WTC11 (cell line): ENCODE results near the gene DDX10. TPM values are rescaled to one million over a fixed set of nuclear protein-coding genes. Genes with fewer than 3 reads are reported as not detected.

Experiments
- ATAC-seq: fragments of 200-7000 bp; cut with Tn5 transposase; 2 replicates; pipeline ENCODE4 v1.10.0; 2021; ENCODE audit warnings: mild to moderate bottlenecking, moderate library complexity
- CTCF ChIA-PET: fragments of 300-600 bp; sonication (Branson Sonifier 250); formaldehyde crosslinking; loops from one replicate; lab custom pipeline; 2021; ENCODE audit warnings: antibody characterized with exemption; lab: Charles Lee
- POLR2A ChIA-PET: fragments of 350-600 bp; sonication (Branson Sonifier 250); formaldehyde crosslinking; loops from one replicate; lab custom pipeline; 2021; ENCODE audit warnings: antibody characterized with exemption; lab: Charles Lee
- DNase-seq: peaks from one replicate; pipeline ENCODE4 v3.0.0; 2021; ENCODE audit warnings: low spot score
- H3K27ac Mint-ChIP-seq: 2 replicates; pipeline ENCODE4 v1.8.0; 2021; ENCODE audit warnings: mixed read lengths
- H3K27me3 Mint-ChIP-seq: 2 replicates; pipeline ENCODE4 v1.8.0; 2021; ENCODE audit warnings: low read depth, mild to moderate bottlenecking, moderate library complexity, mixed read lengths
- H3K36me3 Mint-ChIP-seq: 2 replicates; pipeline ENCODE4 v1.8.0; 2021; ENCODE audit warnings: mixed read lengths
- H3K4me1 Mint-ChIP-seq: 2 replicates; pipeline ENCODE4 v1.8.0; 2022; ENCODE audit warnings: mixed read lengths
- H3K4me3 Mint-ChIP-seq: 2 replicates; pipeline ENCODE4 v1.8.0; 2021; ENCODE audit warnings: mild to moderate bottlenecking, moderate library complexity, mixed read lengths
- H3K9me3 Mint-ChIP-seq: 2 replicates; pipeline ENCODE4 v1.8.0; 2021; ENCODE audit warnings: mixed read lengths
- CREM ChIP-seq: sonication (generic); formaldehyde crosslinking; IDR thresholded peaks from 2 replicates; pipeline ENCODE4 v1.8.1; 2022; ENCODE audit warnings: mild to moderate bottlenecking, missing genetic modification reagents, moderate library complexity
- EMX1 ChIP-seq: fragments of 250-450 bp; sonication (Bioruptor Pico); IDR thresholded peaks from 2 replicates; pipeline ENCODE4 v1.8.0; 2021; ENCODE audit warnings: mild to moderate bottlenecking
- ETV6 ChIP-seq: sonication (generic); formaldehyde crosslinking; IDR thresholded peaks from 2 replicates; pipeline ENCODE4 v1.8.1; 2022; ENCODE audit warnings: mild to moderate bottlenecking, missing genetic modification reagents
- FOXP1 ChIP-seq: sonication (generic); formaldehyde crosslinking; IDR thresholded peaks from 2 replicates; pipeline ENCODE4 v1.8.0; 2022; ENCODE audit warnings: missing genetic modification reagents, mild to moderate bottlenecking, moderate library complexity, borderline replicate concordance
- GABPB1 ChIP-seq: sonication (generic); formaldehyde crosslinking; IDR thresholded peaks from 2 replicates; pipeline ENCODE4 v1.8.1; 2023; ENCODE audit warnings: mild to moderate bottlenecking, missing genetic modification reagents
- JUN ChIP-seq: sonication (generic); formaldehyde crosslinking; IDR thresholded peaks from 2 replicates; pipeline ENCODE4 v1.8.0; 2023; ENCODE audit warnings: mild to moderate bottlenecking, missing genetic modification reagents
- NR2C2 ChIP-seq: sonication (generic); formaldehyde crosslinking; IDR thresholded peaks from 2 replicates; pipeline ENCODE4 v1.8.0; 2022; ENCODE audit warnings: mild to moderate bottlenecking, missing genetic modification reagents
- RORB ChIP-seq: fragments of 250-450 bp; sonication (Bioruptor Pico); IDR thresholded peaks from 2 replicates; pipeline ENCODE4 v1.9.0; 2021; ENCODE audit warnings: mild to moderate bottlenecking
- TEAD1 ChIP-seq: sonication (generic); formaldehyde crosslinking; IDR thresholded peaks from 2 replicates; pipeline ENCODE4 v1.8.0; 2022; ENCODE audit warnings: mild to moderate bottlenecking, missing genetic modification reagents
- ZNF263 ChIP-seq: sonication (generic); formaldehyde crosslinking; IDR thresholded peaks from 2 replicates; pipeline ENCODE4 v1.8.1; 2022; ENCODE audit warnings: low read depth, mild to moderate bottlenecking, moderate library complexity, missing genetic modification reagents
- ZNF317 ChIP-seq: sonication (generic); formaldehyde crosslinking; IDR thresholded peaks from 2 replicates; pipeline ENCODE4 v1.8.1; 2023; ENCODE audit warnings: low read depth, mild to moderate bottlenecking, moderate library complexity, missing genetic modification reagents, borderline replicate concordance
- ZNF396 ChIP-seq: fragments of 250-450 bp; sonication (Bioruptor Pico); IDR thresholded peaks from 2 replicates; pipeline ENCODE4 v1.8.0; 2021; ENCODE audit warnings: mild to moderate bottlenecking, moderate library complexity, borderline replicate concordance
- total RNA-seq: library from RNA; stranded (reverse); gene quantifications from 3 replicates; pipeline ENCODE4 v1.2.3, GENCODE V29; 2021
- TF ChIP-seq, protein P1 (sequence below): sonication (generic); formaldehyde crosslinking; IDR thresholded peaks from 2 replicates; pipeline ENCODE4 v1.8.1; 2022; ENCODE audit warnings: low read depth, missing genetic modification reagents, borderline replicate concordance
- TF ChIP-seq, protein P2 (sequence below): fragments of 250-450 bp; sonication (Bioruptor Pico); IDR thresholded peaks from 2 replicates; pipeline ENCODE4 v1.9.0; 2021; ENCODE audit warnings: mild to moderate bottlenecking
- TF ChIP-seq, protein P3 (sequence below): fragments of 250-450 bp; sonication (Bioruptor Pico); IDR thresholded peaks from 2 replicates; pipeline ENCODE4 v1.9.0; 2021; ENCODE audit warnings: mild to moderate bottlenecking
- TF ChIP-seq, protein P4 (sequence below): sonication (generic); formaldehyde crosslinking; IDR thresholded peaks from 2 replicates; pipeline ENCODE4 v1.8.1; 2023; ENCODE audit warnings: mild to moderate bottlenecking, missing genetic modification reagents, borderline replicate concordance
- TF ChIP-seq, protein P5 (sequence below): fragments of 250-450 bp; sonication (Bioruptor Pico); IDR thresholded peaks from 2 replicates; pipeline ENCODE4 v1.9.0; 2021; ENCODE audit warnings: moderate library complexity, mild to moderate bottlenecking, inconsistent platforms, borderline replicate concordance

DDX10 gene
- total RNA-seq, 1 experiment from 2014 or later = 56.8 TPM

DNA sequence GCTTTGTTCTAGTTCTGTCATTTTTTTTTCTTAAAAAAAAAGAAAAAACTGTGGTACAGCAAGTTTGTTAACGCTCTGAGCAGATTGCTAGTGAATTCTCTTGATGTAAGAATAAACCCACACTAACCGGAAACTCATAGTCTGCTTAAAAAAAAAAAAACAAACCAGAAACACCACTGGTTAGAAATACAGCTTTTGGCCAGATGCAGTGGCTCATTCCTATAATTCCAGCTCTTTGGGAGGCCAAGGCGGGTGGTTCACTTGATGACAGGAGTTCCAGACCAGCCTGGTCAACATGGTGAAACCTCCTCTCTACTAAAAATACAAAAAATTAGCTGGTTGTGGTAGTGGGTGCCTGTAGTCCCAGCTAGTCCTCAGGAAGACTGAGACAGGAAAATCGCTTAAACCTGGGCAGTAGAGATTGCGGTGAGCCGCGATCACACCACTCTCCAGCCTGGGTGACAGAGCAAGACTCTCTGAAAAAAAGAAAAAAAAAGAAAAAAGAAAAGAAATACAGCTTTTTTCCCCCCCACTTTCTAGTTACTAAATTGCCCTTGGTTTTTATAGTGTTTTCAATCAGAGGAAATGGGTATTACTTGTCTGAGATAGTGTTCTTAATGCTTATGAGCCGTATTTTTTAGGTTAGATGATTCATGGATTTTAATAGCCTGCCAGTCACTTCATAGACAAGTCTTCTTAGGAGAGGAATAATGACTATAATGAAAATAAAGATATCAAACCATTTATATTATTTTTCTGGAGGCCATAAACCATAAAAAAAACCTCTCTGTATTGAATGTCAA is 222.8 kb downstream of the DDX10 start (continued):
- TF ChIP-seq EMX1 (no peak), ZNF263 (CRISPR knock-in tag) (no peak)
- TF ChIP-seq, protein P1, sequence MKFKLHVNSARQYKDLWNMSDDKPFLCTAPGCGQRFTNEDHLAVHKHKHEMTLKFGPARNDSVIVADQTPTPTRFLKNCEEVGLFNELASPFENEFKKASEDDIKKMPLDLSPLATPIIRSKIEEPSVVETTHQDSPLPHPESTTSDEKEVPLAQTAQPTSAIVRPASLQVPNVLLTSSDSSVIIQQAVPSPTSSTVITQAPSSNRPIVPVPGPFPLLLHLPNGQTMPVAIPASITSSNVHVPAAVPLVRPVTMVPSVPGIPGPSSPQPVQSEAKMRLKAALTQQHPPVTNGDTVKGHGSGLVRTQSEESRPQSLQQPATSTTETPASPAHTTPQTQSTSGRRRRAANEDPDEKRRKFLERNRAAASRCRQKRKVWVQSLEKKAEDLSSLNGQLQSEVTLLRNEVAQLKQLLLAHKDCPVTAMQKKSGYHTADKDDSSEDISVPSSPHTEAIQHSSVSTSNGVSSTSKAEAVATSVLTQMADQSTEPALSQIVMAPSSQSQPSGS (CRISPR knock-in tag) = no peak

DNA sequence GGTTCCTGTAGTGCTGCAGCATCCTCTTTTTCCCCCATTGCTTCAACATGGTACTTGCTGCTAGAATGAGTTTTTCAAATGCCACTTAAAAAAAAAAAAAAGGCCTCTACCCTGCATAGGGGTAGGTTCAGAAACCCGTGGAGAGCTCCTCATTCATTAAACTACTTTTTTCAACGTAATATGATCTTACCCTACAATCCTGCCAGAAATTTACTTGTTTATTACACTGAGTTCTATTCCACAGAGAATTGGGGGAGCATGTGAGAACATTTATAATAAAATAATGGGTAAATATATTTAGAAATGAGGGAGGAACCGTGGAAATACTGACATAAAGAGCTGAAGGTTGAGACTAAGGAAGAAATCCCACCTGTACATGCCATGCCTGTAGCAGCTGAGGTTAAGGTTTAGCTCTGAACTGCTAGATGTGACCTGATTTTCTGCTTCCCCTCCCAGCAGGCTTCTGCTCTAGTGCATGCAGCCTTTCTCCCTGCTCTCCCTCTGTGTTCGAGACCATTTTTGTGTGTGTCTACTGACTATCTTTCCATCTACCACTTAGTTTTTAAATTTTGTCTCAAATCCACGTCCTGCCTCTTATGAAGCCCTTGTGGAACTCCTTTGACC is 225.7 kb downstream of the DDX10 start:
- TF ChIP-seq TEAD1 (CRISPR knock-in tag) (no peak), NR2C2 (no peak)
- ATAC-seq (peak; percentile 59), DNase-seq (no peak)
- H3K9me3 Mint-ChIP-seq = no peaks in the 10 kb centered on the region
- peak overlapping the region; percentile 46; the same call in 1 of the 2 replicates for H3K27ac Mint-ChIP-seq
- CTCF ChIA-PET = interaction anchor here (1.0 to 1.5 kb wide), 2 partner anchors 19 to 193 kb away, joined by 4 to 6 read pairs; no protein-coding TSS in a partner anchor
- no peaks in the 10 kb centered on the region for H3K36me3 Mint-ChIP-seq
- POLR2A ChIA-PET = interaction anchor here (0.5 kb wide), 1 partner anchor 964 kb away, joined by 3 read pairs; no protein-coding TSS in a partner anchor
- H3K27me3 Mint-ChIP-seq = no peaks in the 10 kb centered on the region
- H3K4me3 Mint-ChIP-seq = no peak overlapping the region
- H3K4me1 Mint-ChIP-seq = peaks cover 54% of the 10 kb centered on the region

DNA sequence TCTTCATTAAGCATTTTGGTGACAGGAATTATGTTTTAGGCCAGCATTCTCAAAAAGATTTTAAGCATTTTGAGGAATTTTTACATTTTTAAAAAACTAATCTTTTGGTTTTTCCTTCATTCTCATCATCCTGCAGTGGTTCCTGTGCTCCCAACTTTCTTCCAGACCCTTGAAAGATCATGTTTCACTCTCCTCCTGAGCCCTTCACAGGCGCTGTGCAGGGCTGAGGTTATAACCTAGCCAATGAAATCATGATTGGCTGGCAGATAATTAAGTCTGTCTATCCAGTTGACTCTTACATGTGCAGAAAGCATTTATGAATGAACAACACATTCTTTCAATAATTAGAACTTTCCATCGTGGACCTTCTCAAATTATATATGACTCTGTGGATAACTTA is 226.3 kb downstream of the DDX10 start:
- H3K4me1 Mint-ChIP-seq = peaks cover 60% of the 10 kb centered on the region
- TF ChIP-seq, protein P2, sequence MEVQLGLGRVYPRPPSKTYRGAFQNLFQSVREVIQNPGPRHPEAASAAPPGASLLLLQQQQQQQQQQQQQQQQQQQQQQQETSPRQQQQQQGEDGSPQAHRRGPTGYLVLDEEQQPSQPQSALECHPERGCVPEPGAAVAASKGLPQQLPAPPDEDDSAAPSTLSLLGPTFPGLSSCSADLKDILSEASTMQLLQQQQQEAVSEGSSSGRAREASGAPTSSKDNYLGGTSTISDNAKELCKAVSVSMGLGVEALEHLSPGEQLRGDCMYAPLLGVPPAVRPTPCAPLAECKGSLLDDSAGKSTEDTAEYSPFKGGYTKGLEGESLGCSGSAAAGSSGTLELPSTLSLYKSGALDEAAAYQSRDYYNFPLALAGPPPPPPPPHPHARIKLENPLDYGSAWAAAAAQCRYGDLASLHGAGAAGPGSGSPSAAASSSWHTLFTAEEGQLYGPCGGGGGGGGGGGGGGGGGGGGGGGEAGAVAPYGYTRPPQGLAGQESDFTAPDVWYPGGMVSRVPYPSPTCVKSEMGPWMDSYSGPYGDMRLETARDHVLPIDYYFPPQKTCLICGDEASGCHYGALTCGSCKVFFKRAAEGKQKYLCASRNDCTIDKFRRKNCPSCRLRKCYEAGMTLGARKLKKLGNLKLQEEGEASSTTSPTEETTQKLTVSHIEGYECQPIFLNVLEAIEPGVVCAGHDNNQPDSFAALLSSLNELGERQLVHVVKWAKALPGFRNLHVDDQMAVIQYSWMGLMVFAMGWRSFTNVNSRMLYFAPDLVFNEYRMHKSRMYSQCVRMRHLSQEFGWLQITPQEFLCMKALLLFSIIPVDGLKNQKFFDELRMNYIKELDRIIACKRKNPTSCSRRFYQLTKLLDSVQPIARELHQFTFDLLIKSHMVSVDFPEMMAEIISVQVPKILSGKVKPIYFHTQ (CRISPR knock-in tag) = no peak
- TF ChIP-seq, protein P3, sequence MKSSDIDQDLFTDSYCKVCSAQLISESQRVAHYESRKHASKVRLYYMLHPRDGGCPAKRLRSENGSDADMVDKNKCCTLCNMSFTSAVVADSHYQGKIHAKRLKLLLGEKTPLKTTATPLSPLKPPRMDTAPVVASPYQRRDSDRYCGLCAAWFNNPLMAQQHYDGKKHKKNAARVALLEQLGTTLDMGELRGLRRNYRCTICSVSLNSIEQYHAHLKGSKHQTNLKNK (CRISPR knock-in tag) = no peak
- TF ChIP-seq JUN (CRISPR knock-in tag) (no peak), CREM (CRISPR knock-in tag) (no peak), RORB (CRISPR knock-in tag) (no peak), ZNF396 (CRISPR knock-in tag) (no peak), EMX1 (no peak), NR2C2 (no peak), FOXP1 (CRISPR knock-in tag) (no peak), ETV6 (no peak)
- no peak for DNase-seq
- no peaks in the 10 kb centered on the region for H3K36me3 Mint-ChIP-seq
- no peaks in the 10 kb centered on the region for H3K27me3 Mint-ChIP-seq
- ChIA-PET CTCF (interaction anchor here (1.5 kb wide), 1 partner anchor 193 kb away, joined by 6 read pairs; no protein-coding TSS in a partner anchor), POLR2A (no interaction called here)
- no peaks in the 10 kb centered on the region for H3K9me3 Mint-ChIP-seq
- H3K27ac Mint-ChIP-seq = no peak overlapping the region
- no peak overlapping the region for H3K4me3 Mint-ChIP-seq
- peak; percentile 39; the same call in 1 of the 2 replicates for ATAC-seq

DNA sequence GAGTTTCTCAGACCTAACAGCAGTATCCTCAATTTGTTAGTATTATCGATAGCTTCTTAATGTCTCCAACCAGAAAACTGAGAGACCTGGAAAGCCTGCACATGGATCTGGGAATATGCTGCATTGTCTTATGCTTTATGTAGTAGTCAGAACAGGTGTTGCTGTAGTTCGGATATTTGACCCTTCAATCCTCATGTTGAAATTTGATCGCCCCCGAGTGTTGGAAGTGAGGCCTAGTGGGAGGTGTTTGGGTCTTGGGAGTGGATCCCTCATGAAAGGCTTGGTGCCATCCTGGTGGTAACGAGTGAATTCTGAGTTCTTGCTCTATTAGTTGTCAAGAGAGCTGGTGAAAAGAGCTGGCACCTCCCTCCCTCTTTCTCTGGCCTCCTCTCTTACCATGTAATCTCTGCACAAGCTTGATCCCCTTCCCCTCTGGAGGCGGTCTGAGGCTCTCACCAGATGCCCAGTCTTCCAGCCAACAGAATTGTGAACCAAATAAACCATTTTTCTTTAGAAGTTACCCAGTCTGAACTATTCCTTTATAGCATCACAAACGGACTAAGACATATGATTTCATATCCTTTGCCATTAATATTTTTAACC is 227.1 kb downstream of the DDX10 start:
- POLR2A ChIA-PET = no interaction called here
- TF ChIP-seq, protein P4, sequence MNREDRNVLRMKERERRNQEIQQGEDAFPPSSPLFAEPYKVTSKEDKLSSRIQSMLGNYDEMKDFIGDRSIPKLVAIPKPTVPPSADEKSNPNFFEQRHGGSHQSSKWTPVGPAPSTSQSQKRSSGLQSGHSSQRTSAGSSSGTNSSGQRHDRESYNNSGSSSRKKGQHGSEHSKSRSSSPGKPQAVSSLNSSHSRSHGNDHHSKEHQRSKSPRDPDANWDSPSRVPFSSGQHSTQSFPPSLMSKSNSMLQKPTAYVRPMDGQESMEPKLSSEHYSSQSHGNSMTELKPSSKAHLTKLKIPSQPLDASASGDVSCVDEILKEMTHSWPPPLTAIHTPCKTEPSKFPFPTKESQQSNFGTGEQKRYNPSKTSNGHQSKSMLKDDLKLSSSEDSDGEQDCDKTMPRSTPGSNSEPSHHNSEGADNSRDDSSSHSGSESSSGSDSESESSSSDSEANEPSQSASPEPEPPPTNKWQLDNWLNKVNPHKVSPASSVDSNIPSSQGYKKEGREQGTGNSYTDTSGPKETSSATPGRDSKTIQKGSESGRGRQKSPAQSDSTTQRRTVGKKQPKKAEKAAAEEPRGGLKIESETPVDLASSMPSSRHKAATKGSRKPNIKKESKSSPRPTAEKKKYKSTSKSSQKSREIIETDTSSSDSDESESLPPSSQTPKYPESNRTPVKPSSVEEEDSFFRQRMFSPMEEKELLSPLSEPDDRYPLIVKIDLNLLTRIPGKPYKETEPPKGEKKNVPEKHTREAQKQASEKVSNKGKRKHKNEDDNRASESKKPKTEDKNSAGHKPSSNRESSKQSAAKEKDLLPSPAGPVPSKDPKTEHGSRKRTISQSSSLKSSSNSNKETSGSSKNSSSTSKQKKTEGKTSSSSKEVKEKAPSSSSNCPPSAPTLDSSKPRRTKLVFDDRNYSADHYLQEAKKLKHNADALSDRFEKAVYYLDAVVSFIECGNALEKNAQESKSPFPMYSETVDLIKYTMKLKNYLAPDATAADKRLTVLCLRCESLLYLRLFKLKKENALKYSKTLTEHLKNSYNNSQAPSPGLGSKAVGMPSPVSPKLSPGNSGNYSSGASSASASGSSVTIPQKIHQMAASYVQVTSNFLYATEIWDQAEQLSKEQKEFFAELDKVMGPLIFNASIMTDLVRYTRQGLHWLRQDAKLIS (CRISPR knock-in tag) = no peak
- TF ChIP-seq GABPB1 (no peak), ZNF317 (CRISPR knock-in tag) (no peak)
- TF ChIP-seq, protein P5, sequence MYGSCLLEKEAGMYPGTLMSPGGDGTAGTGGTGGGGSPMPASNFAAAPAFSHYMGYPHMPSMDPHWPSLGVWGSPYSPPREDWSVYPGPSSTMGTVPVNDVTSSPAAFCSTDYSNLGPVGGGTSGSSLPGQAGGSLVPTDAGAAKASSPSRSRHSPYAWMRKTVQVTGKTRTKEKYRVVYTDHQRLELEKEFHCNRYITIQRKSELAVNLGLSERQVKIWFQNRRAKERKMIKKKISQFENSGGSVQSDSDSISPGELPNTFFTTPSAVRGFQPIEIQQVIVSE (CRISPR knock-in tag) = no peak

More for the DNA sequence above, 227.1 kb downstream of the DDX10 start:
- no peaks in the 10 kb centered on the region for H3K27me3 Mint-ChIP-seq
- H3K4me3 Mint-ChIP-seq = no peak overlapping the region
- peak; percentile 45 for ATAC-seq
- H3K27ac Mint-ChIP-seq = no peak overlapping the region
- DNase-seq = no peak
- peaks cover 67% of the 10 kb centered on the region for H3K4me1 Mint-ChIP-seq
- peaks cover 2% of the 10 kb centered on the region for H3K9me3 Mint-ChIP-seq
- H3K36me3 Mint-ChIP-seq = peaks cover 2% of the 10 kb centered on the region
- CTCF ChIA-PET = interaction anchor here (1.0 kb wide), 1 partner anchor 21 kb away, joined by 5 read pairs; no protein-coding TSS in a partner anchor
